ENCODE data around the gene LRRC75A. TPM values are rescaled to one million over a fixed set of nuclear protein-coding genes. Genes with fewer than 3 reads are reported as not detected.
"Not testable (repeated sequence)": the region's sequence is repeated elsewhere in the genome, so short reads cannot be mapped to it uniquely, and the experiment has no call there.

Gene LRRC75A, protein sequence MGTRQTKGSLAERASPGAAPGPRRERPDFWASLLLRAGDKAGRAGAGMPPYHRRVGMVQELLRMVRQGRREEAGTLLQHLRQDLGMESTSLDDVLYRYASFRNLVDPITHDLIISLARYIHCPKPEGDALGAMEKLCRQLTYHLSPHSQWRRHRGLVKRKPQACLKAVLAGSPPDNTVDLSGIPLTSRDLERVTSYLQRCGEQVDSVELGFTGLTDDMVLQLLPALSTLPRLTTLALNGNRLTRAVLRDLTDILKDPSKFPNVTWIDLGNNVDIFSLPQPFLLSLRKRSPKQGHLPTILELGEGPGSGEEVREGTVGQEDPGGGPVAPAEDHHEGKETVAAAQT
- total RNA-seq: 6.2 TPM

- DNase-seq: peak; percentile 76
Observed at GRCh38 chr17:16491703-16492612, at the start of gene LRRC75A. Gene LRRC75A (minus strand): TSS chr17:16492193. CDS start chr17:16491990, 203 bp downstream.

- DNase-seq: no peak
Observed at GRCh38 chr17:16537130-16537458, 45.1 kb upstream of the LRRC75A start.

DNA sequence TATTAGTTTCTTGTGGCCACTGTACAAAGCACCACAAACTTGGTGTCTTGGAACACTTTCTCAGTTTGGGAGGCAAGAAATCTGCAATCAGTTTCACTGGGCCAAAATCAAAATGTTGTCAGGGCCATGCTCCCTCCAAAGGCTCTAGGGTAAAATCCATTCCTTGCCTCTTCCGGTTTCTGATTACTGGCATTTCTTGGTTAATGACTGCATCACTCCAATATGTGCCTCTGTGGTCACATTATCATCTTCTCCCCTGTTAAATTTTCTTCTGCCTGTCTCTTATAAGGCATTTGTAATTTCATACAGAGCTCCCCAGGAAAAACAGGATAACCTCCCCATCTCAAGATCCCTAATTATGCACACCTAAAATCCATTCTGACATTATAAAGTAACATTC, 42.2 kb upstream of the LRRC75A start:
- DNase-seq: no peak

GRCh38 chr17:16529906-16530305, 37.9 kb upstream of the LRRC75A start:
- no peak for DNase-seq

GRCh38 chr17:16527298-16527697, 35.3 kb upstream of the LRRC75A start:
- no peak for DNase-seq

GRCh38 chr17:16525556-16525955, 33.6 kb upstream of the LRRC75A start:
- DNase-seq: not testable (repeated sequence)

DNA sequence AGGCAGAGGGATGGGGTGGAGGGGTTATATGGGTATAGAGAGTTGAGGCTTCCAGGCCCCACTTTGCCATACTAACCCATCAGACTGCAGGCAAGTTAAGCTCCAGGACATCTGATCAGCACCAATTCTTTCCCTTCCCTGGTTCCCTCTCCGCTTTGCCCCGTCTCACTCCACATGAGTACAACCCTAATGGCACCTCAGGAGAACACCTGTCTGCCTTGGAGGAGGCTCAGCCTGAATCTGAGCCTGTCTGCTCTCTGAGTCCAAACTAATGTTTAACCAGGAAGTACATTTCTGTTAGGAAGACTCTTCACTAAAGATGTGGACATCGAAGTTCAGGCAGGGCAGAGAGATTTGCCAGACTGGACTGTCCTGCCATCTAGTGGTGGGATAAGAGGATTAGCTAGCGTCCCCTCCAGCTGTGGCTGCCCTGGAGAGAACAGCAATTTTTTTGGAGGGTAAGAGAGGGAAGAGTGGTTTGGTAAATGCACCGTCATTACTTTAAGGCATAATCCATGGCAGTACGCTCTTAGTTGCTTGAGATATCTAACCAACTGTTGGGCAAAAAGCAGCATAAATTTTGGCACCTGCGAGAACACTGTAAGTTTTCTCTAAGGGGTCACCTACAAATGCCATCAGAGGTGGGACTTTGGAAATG, 29.2 kb upstream of the LRRC75A start:
- DNase-seq: peak; percentile 94

DNA sequence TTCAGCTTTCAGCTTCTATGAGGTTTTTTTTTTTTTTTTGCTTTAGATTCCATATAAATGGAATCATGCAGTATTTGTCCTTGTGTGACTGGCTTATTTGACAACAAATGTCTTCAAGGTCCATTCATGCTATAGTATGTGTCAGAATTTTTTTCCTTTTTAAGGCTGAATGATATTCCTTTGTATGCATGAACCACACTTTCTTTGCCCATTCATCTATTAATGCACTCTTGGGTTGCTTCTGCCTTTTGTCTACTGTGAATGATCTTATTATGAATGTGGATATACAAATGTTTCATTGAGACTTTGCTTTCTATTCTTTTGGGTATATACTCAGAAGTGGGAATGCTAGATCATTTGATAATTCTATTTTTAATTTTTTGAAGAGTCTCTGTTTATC, 27.0 kb upstream of the LRRC75A start:
- DNase-seq: no peak

- no peak for DNase-seq
Observed at GRCh38 chr17:16517477-16517876, 25.5 kb upstream of the LRRC75A start.

DNA sequence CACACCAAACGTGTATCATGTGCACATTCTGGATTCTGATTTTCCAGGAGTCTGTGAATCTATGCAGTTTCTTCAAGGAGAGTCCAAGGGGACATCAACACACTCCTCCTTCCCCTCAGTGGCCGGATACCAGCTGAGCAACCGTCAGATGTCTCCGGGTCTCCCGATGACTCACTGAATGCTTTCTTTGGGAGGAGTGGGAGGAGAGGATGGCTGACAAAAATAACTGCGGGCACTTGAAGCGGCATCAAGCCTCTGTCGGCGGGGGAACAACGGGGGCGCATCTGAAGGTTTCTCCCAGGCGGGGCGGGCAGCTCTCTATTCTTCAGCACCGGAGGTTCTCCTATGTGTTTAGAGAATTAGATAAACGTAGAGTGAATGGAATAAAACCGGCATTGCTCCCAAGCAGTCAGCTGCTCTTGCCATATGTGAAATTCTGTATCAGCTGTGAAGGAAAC, 24.6 kb upstream of the LRRC75A start:
- peak; percentile 77 for DNase-seq

DNA sequence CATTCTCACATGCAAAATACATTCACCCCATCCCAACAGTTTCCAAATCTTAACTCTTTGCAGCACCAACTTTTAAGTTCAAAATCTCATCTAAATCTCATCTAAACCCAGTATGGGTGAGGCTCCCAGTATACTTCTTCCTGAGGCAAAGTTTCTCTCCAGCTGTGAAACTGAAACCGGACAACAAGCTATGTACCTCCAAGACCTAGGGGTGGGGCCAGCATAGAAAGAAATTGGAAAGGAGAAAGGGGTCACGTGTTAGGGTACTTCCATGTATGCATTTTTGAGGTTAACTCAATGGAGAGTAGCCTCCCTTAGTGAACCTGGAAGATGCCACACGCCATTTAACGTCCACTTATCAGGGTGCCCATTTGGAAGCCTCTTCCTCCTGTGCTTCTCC, 23.9 kb upstream of the LRRC75A start:
- DNase-seq: no peak

DNA sequence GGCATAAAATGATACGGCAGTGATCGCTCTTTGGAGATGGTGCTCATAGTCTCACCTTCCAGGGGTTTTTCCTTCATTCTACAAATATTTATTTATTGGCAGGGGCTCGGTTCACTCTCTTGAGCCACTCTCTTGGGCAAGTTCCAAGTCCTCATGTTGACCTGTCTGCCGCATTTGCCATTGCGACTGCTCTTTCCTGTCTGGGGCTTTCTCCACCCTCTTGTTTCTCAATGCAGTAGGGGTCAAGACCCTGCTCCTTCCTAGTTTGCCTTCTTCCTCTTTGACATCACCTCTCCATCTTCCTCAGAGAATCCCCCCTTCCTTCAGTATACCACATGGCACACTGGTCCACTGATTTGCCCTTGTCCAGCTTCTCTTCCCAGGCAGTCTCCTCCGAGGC, 21.9 kb upstream of the LRRC75A start:
- no peak for DNase-seq

DNA sequence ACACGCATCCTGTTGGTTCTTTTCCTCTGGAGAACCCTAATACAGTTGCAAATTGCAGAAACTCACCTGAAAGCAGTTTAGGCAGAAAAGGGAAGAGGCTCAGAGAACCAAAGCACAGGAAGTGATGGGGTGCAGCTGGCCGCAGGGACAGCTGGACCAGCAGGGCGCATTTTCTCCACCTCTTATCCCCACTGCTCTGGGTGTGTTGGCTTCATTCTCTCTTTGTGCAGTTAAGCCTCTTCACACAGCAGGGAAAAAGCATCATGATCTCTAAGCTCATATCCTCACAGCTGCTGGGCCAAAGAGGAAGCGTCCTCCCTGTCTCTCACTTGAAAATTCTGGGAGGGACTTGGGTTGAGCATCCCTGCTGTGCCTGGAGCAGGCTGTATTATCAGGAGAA, 20.0 kb upstream of the LRRC75A start:
- DNase-seq: peak; percentile 89

- peak; percentile 8 for DNase-seq
Observed at GRCh38 chr17:16511593-16511992, 19.6 kb upstream of the LRRC75A start.

DNA sequence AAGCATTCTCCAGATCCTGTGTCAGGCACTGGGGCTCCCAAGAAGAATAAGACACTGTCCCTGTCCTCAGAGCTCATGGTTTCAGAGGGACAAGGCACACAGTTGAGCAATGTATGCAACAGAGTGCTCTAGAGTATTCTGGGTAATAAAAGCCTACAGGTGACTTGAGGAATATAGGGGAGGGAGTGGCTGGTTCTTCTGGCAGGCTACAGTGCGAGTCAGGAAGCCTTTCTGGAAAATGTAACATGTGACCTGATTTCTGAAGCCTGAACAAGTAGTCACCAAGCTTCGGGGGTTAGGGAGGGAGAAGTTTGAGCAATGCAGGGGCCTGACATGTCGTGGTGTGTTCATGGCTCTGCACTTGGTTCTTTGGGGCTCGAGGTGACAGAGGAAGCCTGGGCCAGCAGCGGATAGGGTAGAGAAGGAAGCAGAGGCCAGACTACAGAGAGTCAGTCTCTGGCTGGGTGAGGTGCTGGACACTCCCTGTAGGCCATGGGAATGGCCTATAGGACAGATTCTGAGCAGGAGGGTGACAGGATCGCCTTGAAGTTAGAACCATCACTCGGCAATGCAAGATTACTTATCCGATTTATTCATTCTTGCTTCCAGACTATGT, 16.0 kb upstream of the LRRC75A start:
- no peak for DNase-seq

- DNase-seq: no peak
Observed at GRCh38 chr17:16506188-16506587, 14.2 kb upstream of the LRRC75A start.

- DNase-seq: no peak
Observed at GRCh38 chr17:16504984-16505383, 13.0 kb upstream of the LRRC75A start.

GRCh38 chr17:16496820-16497489, 5.0 kb upstream of the LRRC75A start:
- DNase-seq: no peak

- DNase-seq: no peak
Observed at GRCh38 chr17:16495980-16496819, 4.2 kb upstream of the LRRC75A start.

DNA sequence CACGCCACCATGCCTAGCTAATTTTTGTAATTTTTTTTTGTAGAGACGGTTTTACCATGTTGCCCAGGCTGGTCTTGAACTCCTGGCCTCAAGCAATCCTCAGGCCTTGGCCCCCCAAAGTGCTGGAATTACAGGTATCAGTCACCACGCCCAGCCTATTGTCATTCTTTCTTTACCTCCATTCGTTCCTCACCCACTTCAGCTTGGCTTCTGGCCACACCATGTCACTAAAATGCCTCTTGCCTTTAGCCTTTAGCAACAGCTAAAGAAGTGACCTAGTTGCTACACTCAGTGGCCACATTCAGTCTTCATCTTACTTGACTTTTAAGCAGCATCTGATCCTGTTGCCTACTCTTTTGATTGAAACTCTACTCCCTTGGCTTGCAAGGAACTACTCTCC, 3.6 kb upstream of the LRRC75A start:
- DNase-seq: no peak

DNA sequence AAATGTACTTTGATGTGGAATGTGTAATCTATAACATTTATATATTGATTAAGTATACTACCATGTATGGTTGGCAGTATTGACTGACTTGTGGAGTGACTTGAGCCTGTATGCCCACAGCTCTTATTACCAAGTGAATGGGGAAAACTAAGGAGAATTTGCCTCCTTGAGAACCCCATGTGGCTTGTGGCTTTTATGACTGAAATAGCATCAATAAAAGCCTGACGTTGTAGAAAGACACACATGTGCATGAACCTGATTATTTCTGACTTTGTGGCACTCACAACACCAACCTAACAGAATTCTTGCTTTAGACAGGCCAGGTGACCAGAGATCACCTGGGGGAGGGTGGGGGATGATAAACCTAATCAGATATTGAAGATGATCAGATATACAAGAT, 2.1 kb upstream of the LRRC75A start:
- DNase-seq: no peak

All from tongue (tissue), 2 donors.